ENCODE results near the gene FHOD3.

DNA sequence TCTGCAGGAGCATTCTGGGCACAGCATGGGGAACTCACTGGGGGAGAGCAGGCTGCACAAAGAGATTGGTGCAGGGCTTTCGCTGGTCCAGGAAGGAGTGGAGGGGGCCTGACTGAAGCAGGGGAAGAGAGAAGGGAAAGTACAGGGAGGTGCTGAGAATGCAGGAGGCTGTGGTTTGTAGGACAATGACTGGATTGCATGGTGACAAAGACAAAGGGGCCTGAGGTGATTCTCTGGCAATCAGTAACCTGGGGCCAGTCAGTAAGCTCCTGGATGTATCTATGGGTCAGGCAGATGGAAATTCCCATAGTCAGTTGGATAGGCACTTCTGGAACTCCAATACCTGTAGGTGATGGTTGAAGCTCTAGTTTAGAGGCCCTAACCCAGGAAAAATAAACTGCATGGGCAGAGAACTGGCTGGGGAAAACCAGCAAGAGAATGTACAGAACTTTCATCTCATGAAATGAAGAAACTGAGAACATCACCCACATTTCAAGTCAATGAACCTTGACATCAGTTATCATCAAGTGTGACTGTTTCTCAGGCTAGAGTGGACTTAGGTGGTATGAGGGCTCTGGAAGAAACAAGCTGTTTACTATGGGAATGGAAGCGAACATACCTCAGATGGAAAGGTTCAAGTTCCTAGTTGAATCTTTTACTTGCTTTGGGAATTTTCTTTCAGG lies 338.0 kb downstream of the FHOD3 start:
- TF ChIP-seq HNF4G (IDR thresholded peaks at IDR 0.05) (no peak), MAX (IDR thresholded peaks at IDR 0.05) (no peak), TAF1 (conservative IDR thresholded peaks at IDR 0.05) (no peak), RXRA (IDR thresholded peaks at IDR 0.05) (no peak)
- TF ChIP-seq, protein P1, sequence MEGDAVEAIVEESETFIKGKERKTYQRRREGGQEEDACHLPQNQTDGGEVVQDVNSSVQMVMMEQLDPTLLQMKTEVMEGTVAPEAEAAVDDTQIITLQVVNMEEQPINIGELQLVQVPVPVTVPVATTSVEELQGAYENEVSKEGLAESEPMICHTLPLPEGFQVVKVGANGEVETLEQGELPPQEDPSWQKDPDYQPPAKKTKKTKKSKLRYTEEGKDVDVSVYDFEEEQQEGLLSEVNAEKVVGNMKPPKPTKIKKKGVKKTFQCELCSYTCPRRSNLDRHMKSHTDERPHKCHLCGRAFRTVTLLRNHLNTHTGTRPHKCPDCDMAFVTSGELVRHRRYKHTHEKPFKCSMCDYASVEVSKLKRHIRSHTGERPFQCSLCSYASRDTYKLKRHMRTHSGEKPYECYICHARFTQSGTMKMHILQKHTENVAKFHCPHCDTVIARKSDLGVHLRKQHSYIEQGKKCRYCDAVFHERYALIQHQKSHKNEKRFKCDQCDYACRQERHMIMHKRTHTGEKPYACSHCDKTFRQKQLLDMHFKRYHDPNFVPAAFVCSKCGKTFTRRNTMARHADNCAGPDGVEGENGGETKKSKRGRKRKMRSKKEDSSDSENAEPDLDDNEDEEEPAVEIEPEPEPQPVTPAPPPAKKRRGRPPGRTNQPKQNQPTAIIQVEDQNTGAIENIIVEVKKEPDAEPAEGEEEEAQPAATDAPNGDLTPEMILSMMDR (IDR thresholded peaks at IDR 0.05; ENCODE audit: low read depth, low read length, missing input control) = no peak
